ENCODE results near the gene HIPK3. TPM values are rescaled to one million over a fixed set of nuclear protein-coding genes. Genes with fewer than 3 reads are reported as not detected.

Gene HIPK3
- polyA plus RNA-seq, 1 donor from 2014 or later: 25.5 TPM

- Histone ChIP-seq H2AFZ (ENCODE audit: low read depth, low read length) (no peak overlapping the region), H3K4me2 (ENCODE audit: low read length) (no peak overlapping the region), H3K9ac (ENCODE audit: low read length) (no peak overlapping the region), H3K27ac (ENCODE audit: low read length) (no peak overlapping the region), H3K9me3 (ENCODE audit: low read length) (no peaks in the 10 kb centered on the region), H3K9me2 (ENCODE audit: insufficient read depth, low read length) (no peaks in the 10 kb centered on the region), H3K36me3 (ENCODE audit: insufficient read depth, low read length) (no peaks in the 10 kb centered on the region), H3K27me3 (ENCODE audit: insufficient read depth, low read depth, low read length) (no peaks in the 10 kb centered on the region), H3K4me3 (ENCODE audit: low read length) (no peak overlapping the region), H3K79me2 (replicated peaks; ENCODE audit: insufficient read depth, low read length) (no peaks in the 10 kb centered on the region), H4K20me1 (ENCODE audit: insufficient read depth) (no peaks in the 10 kb centered on the region), H3F3A (ENCODE audit: insufficient read depth, low read length, poor library complexity, severe bottlenecking) (no peaks in the 10 kb centered on the region)
- TF ChIP-seq CTCF (IDR thresholded peaks at IDR 0.05; ENCODE audit: poor library complexity, severe bottlenecking): no peak
These were observed 146.2 kb downstream of the HIPK3 start for GRCh38 chr11:33403344-33403743.

- TF ChIP-seq POLR2AphosphoS5 (IDR thresholded peaks at IDR 0.05) (no peak), TAF1 (IDR thresholded peaks at IDR 0.05; ENCODE audit: low read depth) (no peak), CTCF (IDR thresholded peaks at IDR 0.05; ENCODE audit: poor library complexity, severe bottlenecking) (no peak), SMC3 (conservative IDR thresholded peaks at IDR 0.05; ENCODE audit: poor library complexity) (no peak), EZH2 (IDR thresholded peaks at IDR 0.05; ENCODE audit: borderline replicate concordance, insufficient read depth, low read length, poor library complexity, severe bottlenecking) (no peak), REST (IDR thresholded peaks at IDR 0.05; ENCODE audit: borderline replicate concordance) (no peak), RAD21 (conservative IDR thresholded peaks at IDR 0.05) (no peak), EP300 (conservative IDR thresholded peaks at IDR 0.05; ENCODE audit: poor library complexity, severe bottlenecking) (no peak), MXI1 (conservative IDR thresholded peaks at IDR 0.05; ENCODE audit: poor library complexity, severe bottlenecking) (no peak)
These were observed 148.8 kb downstream of the HIPK3 start for GRCh38 chr11:33405834-33406602.

More at GRCh38 chr11:33405834-33406602, 148.8 kb downstream of the HIPK3 start:
- H4K20me1 ChIP-seq (ENCODE audit: insufficient read depth): no peaks in the 10 kb centered on the region
- H3K4me2 ChIP-seq (ENCODE audit: low read length): no peak overlapping the region
- no peaks in the 10 kb centered on the region for H3K9me3 ChIP-seq (ENCODE audit: low read length)
- no peaks in the 10 kb centered on the region for H3K27me3 ChIP-seq (ENCODE audit: insufficient read depth, low read depth, low read length)
- H3K9ac ChIP-seq (ENCODE audit: low read length): no peak overlapping the region
- no peaks in the 10 kb centered on the region for H3K9me2 ChIP-seq (ENCODE audit: insufficient read depth, low read length)
- H3K79me2 ChIP-seq (replicated peaks; ENCODE audit: insufficient read depth, low read length): no peaks in the 10 kb centered on the region
- no peaks in the 10 kb centered on the region for H3F3A ChIP-seq (ENCODE audit: insufficient read depth, low read length, poor library complexity, severe bottlenecking)
- H3K4me3 ChIP-seq (ENCODE audit: low read length): no peak overlapping the region
- H2AFZ ChIP-seq (ENCODE audit: low read depth, low read length): no peak overlapping the region
- no peak overlapping the region for H3K27ac ChIP-seq (ENCODE audit: low read length)
- H3K36me3 ChIP-seq (ENCODE audit: insufficient read depth, low read length): no peaks in the 10 kb centered on the region

Other genes with a start within 250 kb of the HIPK3 start
- gene DEPDC7, start 241.5 kb upstream of the HIPK3 start, polyA plus RNA-seq: 1.3 and 3.3 TPM in 2 replicates
- 12.5 and 19.2 TPM in 2 replicates for gene TCP11L1, start 217.8 kb upstream of the HIPK3 start, polyA plus RNA-seq
- gene CSTF3, start 95.9 kb upstream of the HIPK3 start, polyA plus RNA-seq: 69.5 and 86.8 TPM in 2 replicates
- gene KIAA1549L, start 118.7 kb downstream of the HIPK3 start, polyA plus RNA-seq: 13.2 and 14.4 TPM in 2 replicates

Data from neural cell (in vitro differentiated cells).